Glutamatergic neuron (in vitro differentiated cells): ENCODE results near the gene SERTAD3. TPM values are rescaled to one million over a fixed set of nuclear protein-coding genes. Genes with fewer than 3 reads are reported as not detected.
"Not testable (repeated sequence)": the region's sequence is repeated elsewhere in the genome, so short reads cannot be mapped to it uniquely, and the experiment has no call there.

Source experiments
- DNase-seq: peaks from one replicate; pipeline ENCODE4 v3.0.0; 2022
- H3K27ac Mint-ChIP-seq: one replicate; pipeline ENCODE4 v1.8.0; 2020; ENCODE audit warnings: mild to moderate bottlenecking, mixed read lengths, inconsistent platforms; ENCODE audit not compliant: unreplicated experiment
- H3K27me3 Mint-ChIP-seq: one replicate; pipeline ENCODE4 v1.8.0; 2020; ENCODE audit warnings: mild to moderate bottlenecking, moderate library complexity, mixed read lengths, inconsistent platforms; ENCODE audit not compliant: unreplicated experiment
- H3K36me3 Mint-ChIP-seq: one replicate; pipeline ENCODE4 v1.8.0; 2020; ENCODE audit warnings: mild to moderate bottlenecking, mixed read lengths, inconsistent platforms; ENCODE audit not compliant: unreplicated experiment
- H3K4me1 Mint-ChIP-seq: one replicate; pipeline ENCODE4 v1.8.0; 2020; ENCODE audit warnings: mild to moderate bottlenecking, low read depth, mixed read lengths, inconsistent platforms; ENCODE audit not compliant: unreplicated experiment
- H3K4me3 Mint-ChIP-seq: one replicate; pipeline ENCODE4 v1.8.0; 2020; ENCODE audit warnings: mild to moderate bottlenecking, mixed read lengths, inconsistent platforms; ENCODE audit not compliant: unreplicated experiment
- H3K9me3 Mint-ChIP-seq: one replicate; pipeline ENCODE4 v1.8.0; 2020; ENCODE audit warnings: mild to moderate bottlenecking, moderate library complexity, mixed read lengths, inconsistent platforms; ENCODE audit not compliant: unreplicated experiment
- CTCF ChIP-seq: fragments of 200-600 bp; sonication (generic); IDR thresholded peaks from one replicate; pipeline ENCODE4 v1.5.0; 2021; ENCODE audit not compliant: partially characterized antibody, unreplicated experiment
- total RNA-seq: library from RNA; stranded (reverse); fragmentation: NEBNext Ultra II Directional; extraction: Animal tissue kit (Norgen Biotek cat#: 25700); gene quantifications from one replicate; pipeline ENCODE4 v1.2.1, GENCODE V29; 2021; ENCODE audit not compliant: unreplicated experiment

SERTAD3 gene
- total RNA-seq, 1 donor from 2014 or later = 30.1 TPM

DNA sequence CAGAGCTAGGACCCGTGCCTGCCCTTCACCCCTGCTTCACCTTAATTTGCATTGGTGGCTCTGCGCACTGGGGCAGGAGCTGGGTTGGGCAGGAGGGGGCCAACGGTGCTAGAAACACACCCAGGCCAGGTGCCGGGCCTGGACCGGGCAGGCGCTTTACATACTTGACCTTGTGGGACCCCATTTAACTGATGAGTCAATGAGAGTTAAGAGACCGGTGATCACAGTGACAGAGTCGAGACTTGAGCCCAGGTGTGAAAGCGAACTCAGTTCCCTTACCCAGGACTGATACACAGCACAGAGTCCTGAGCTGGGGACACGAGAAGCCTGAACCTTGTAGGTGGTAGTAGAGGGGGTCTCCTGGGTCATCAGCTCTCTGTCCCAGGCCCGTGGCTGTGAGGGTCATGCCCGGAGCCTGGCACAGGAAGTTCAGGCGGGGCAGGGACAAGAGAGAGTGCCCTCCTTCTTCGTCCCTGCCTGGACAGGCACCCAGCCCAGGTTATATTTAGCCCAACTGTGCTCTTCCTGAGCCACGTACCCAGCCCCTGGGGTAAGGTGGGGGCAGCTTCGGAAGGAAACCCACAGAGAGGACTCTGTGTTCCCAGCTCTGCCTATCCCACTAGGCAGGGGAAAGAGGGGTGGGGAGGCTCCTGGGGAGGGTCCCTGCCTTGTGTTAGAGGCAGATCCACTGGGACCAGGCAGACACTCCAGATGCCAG, 32.9 kb downstream of the SERTAD3 start:
- no peak for DNase-seq
- H3K4me1 Mint-ChIP-seq = peaks cover 5% of the 10 kb centered on the region
- H3K27me3 Mint-ChIP-seq = no peaks in the 10 kb centered on the region
- TF ChIP-seq CTCF = no peak
- H3K4me3 Mint-ChIP-seq = no peak overlapping the region
- H3K27ac Mint-ChIP-seq = no peak overlapping the region
- peaks cover 1% of the 10 kb centered on the region for H3K9me3 Mint-ChIP-seq
- no peaks in the 10 kb centered on the region for H3K36me3 Mint-ChIP-seq

GRCh38 chr19:40410030-40410389, 34.1 kb downstream of the SERTAD3 start:
- DNase-seq = no peak
- TF ChIP-seq CTCF = no peak
- no peak overlapping the region for H3K4me3 Mint-ChIP-seq
- H3K27ac Mint-ChIP-seq = no peak overlapping the region
- H3K4me1 Mint-ChIP-seq = peaks cover 5% of the 10 kb centered on the region
- peaks cover 2% of the 10 kb centered on the region for H3K9me3 Mint-ChIP-seq
- H3K36me3 Mint-ChIP-seq = no peaks in the 10 kb centered on the region
- peaks cover 1% of the 10 kb centered on the region for H3K27me3 Mint-ChIP-seq

DNA sequence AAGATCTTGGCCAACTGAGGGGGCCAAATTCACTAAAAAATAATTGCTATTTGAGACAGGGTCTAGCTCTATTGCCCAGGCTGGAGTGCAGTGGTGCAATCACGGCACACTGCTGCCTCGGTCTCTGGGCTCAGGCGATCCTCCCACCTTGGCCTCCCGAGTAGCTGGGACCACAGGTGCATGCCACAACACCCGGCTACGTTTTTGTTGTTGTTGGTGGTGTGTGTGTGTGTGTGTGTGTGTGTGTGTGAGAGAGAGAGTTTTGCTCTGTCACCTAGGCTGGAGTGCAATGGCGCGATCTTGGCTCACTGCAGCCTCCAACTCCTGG, 35.6 kb downstream of the SERTAD3 start:
- not testable (repeated sequence) for H3K27me3 Mint-ChIP-seq, H3K4me1 Mint-ChIP-seq, H3K36me3 Mint-ChIP-seq, H3K27ac Mint-ChIP-seq, DNase-seq, H3K4me3 Mint-ChIP-seq, H3K9me3 Mint-ChIP-seq

DNA sequence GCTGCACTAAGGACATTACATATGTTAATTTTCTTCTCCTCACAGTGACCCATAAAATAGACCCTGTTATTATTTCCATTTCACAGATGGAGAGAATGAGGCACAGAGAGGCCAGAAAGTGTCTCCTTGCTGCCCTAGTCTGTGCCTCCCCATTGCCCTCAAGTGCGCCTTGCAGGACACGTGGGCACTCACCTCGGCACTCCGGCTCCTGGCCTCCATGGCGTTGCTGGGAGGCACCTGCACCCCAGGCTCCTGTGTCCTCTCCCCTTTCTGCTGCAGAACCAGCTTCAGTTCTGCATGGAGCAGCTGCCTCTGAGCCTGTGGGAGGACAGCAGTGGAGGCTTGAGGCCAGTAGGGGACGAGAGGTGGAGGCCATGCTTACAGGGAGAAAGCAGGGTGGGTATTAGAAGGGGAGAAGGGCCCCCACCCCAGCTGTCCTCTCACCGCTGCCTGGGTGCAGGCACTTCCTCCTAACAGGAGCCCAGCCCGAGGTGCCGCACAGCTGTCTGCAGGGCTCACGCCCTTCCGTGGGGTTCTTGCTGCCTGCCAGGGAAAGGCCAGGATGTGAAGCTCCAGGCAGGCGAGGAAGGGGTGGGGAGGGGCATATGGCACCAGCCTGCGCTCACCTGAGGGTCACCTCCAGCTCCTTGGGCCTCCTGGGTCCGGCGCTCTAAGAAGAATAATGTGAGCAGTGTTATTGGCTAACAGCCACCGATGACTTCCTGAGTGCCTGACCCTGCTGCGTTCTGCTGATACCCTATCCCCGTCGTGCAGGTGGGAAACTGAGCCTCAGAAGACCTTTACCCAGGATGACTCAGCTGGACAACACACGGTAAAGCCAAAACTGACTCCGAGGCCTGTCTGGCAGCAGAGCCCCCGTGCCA, 36.2 kb downstream of the SERTAD3 start:
- DNase-seq = no peak
- H3K9me3 Mint-ChIP-seq = peaks cover 2% of the 10 kb centered on the region
- peaks cover 1% of the 10 kb centered on the region for H3K27me3 Mint-ChIP-seq
- TF ChIP-seq CTCF = no peak
- H3K4me3 Mint-ChIP-seq = no peak overlapping the region
- no peaks in the 10 kb centered on the region for H3K36me3 Mint-ChIP-seq
- peaks cover 6% of the 10 kb centered on the region for H3K4me1 Mint-ChIP-seq
- H3K27ac Mint-ChIP-seq = no peak overlapping the region

GRCh38 chr19:40403262-40403984, 40.7 kb downstream of the SERTAD3 start:
- Mint-ChIP-seq H3K4me3 (peak overlapping the region; percentile 87), H3K36me3 (peaks cover 8% of the 10 kb centered on the region), H3K27me3 (peaks cover 13% of the 10 kb centered on the region), H3K9me3 (peaks cover 10% of the 10 kb centered on the region), H3K27ac (no peak overlapping the region), H3K4me1 (peaks cover 10% of the 10 kb centered on the region)
- TF ChIP-seq CTCF = no peak
- DNase-seq = peak; percentile 96
